HG03060 (cell line): ENCODE results near the gene ATP4A.
"Not testable (repeated sequence)": the region's sequence is repeated elsewhere in the genome, so short reads cannot be mapped to it uniquely, and the experiment has no call there.

ENCODE experiments used
- ATAC-seq: cut with Tn5 transposase; IDR thresholded peaks from one replicate; pipeline ENCODE4 v1.9.1; 2021; ENCODE audit warnings: low read depth, moderate number of reproducible peaks; ENCODE audit not compliant: unreplicated experiment

ATP4A gene

DNA sequence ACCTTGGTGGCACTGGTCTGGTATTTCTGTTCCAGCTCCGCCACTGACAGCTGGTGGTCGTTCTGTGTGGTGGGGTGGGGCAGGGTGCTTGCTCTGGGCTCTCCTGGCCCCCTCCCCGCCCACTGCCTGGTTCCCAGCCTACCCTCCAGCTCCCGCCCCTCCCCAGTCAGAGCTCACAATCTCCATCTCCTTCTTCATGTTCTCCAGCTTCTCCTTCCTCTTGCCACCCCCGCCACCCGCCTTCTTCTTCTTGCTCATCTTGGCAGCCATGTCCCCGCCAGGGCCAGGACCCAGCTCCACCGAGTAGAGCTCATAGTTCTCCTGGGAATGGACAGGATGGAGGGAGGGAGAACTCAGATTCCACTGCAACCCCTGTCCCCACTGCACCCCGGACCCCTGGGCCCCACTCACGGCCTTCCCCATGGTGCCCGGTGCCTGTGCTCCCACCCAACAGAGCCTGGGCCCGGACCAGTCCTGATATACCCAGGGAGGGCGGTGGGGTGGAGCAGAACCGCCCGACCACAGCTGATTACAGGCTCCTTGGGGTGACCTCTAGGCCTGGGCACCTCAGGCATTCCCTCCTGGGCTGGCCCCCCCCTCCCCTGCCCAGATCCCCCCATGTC is at the start of gene ATP4A:
ATP4A (minus strand) TSS at position 452 of the 623 bp plus-strand sequence; CDS start at position 423, 29 bp downstream.
- no peak for ATAC-seq

DNA sequence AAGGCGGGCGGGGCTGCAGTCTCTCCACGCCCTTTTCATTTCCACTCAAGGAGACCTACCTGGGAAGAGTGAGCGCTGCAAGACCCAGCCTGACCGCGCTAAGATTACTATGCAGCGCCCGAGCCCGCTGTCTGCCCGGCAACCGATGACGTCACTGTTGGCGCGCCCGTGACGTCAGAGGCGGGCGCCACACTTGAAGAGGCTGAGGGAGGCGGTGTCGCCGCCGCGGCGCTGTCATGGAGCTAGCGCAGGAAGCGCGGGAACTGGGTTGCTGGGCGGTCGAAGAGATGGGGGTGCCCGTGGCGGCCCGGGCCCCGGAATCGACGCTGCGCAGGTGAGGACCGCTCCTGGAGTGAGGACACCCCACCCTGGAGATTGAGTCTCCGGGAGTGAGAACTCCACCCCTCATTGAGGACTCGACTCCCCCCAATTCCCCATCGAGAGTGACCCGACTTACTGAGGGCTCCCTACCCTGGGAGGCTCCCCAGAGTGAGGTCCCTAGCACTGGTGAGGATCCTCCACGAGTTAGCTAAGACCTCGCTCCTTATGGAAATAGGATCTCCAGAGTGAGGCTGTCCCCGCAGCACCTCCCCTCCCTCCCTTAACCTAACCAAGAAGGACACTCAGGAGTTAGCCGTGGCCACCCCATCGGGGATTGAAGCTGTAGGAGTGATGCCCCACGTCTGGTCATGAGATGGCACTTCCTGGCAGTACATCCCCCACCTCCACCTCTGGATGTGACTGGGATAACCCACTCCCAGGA is 49.3 kb upstream of the ATP4A start, which contains the start of gene HAUS5:
HAUS5 (plus strand) TSS at position 177 of the 763 bp plus-strand sequence; CDS start at position 237, 60 bp downstream.
- peak; percentile 71 for ATAC-seq

DNA sequence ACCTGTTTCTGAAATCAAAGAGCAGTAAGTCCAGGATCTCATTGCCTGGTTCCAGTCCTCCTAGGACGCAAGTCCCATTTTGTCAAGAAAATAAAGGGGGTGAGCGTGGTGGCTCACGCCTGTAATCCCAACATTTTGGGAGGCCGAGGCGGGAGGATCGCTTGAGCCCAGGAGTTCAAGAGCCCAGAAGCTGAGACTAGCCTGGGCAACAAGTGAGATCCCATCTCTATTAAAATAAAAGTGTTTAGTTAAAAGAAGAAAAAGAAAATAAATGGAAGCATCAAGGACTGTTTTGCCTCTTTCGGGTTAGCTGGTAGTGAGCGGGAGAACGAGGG is 48.7 kb upstream of the ATP4A start:
- ATAC-seq: no peak

DNA sequence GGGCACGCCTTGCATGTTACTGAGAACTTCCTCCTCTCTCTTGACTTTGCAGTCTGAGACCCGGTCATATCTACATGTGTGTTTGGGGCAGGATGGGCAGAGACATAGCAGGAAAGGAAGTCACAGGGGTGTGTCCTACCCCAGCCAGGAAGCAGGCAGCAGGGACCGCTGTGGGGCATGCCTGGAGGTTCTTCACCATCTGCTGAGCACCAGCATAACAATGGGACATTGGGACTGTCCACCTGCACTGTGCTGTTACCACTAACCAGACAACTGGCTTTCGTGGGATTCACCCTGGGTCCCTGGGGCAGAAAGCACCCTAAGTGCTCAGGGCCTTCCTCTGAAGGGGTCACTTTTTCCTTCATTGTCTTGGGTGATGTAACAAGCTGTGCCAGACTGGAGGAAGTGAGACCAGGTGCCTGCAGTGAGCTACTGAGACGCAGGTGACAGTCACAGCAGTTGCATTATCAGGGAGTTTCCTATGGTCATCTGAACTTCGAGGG is 46.4 kb upstream of the ATP4A start:
- no peak for ATAC-seq

DNA sequence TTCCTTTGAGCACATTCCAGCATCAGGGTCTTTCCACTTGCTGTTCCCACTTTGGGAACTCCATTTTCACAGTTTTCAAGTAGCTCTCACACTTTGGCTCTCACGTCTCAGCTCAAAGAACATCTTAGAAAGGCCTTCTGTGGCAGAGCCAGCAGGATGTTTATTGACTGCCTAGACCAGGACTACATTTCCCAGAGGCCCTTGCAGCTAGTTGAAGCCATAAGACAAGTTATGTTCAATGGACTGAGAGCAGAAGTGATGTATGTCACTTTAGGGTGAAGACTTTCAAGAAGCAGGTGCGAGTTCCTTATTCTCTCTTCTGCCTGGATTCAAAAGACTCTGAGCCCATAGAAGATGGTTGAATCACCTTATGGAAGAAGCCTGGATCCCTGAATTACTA is 44.8 kb upstream of the ATP4A start:
- no peak for ATAC-seq

DNA sequence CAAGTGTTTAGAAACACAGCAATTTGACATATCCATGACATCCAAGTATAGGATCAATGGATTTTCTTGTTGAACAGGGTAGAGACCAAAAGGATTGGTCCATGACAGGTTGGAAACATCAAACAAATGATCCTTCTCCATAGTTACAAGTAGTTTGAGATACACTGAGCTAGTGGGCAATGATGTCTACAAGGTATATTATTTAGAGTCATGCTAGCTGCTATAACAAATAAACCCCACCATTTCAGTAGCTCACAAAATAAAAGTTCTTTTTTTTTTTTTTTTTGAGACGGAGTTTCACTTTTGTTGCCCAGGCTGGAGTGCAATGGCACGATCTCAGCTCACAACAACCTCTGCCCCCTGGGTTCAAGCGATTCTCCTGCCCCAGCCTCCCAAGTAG is 44.2 kb upstream of the ATP4A start:
- no peak for ATAC-seq

DNA sequence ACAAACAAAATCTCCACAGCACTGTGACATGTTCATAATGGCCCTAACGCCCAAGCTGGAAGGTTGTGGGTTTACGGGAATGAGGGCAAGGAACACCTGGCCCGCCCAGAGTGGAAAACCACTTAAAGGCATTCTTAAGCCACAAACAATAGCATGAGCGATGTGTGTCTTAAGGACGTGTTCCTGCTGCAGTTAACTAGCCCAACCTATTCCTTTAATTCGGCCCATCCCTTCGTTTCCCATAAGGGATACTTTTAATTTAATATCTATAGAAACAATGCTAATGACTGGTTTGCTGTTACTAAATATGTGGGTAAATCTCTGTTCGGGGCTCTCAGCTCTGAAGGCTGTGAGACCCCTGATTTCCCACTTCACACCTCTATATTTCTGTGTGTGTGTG is 43.7 kb upstream of the ATP4A start:
- ATAC-seq: not testable (repeated sequence)

DNA sequence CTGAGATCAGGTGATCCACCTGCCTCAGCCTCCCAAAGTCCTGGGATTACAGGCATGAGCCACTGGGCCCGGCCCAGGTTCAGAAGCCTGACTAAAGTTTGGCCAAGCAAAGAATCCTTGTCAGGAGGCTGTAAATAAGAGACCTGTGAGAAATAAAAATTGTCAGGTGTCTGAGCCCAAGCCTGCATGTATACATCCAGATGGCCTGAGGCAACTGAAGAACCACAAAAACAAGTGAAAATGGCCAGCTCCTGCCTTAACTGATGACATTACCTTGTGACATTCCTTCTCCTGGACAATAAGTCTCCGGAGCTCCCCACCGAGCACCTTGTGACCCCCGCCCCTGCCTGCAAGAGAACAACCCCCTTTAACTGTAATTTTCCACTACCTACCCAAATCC is 41.0 kb upstream of the ATP4A start:
- ATAC-seq: not testable (repeated sequence)

DNA sequence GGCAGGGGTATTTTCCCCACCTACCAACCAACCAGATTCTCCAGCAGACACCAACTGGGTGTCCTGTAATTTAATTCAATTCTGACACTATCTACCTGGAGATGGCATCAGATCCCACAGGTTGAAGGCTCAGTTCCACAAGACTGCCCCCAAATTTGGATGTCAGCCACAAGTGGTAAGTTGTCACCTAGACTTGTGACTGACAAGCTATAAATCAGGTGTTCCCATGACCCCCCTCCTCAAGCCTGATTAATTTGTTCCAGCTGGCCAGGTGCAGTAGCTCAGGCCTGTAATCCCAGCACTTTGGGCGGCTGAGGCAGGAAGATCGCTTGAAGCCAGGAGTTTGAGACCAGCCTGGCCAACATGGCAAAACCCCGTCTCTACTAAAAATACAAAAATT is 38.5 kb upstream of the ATP4A start:
- no peak for ATAC-seq

DNA sequence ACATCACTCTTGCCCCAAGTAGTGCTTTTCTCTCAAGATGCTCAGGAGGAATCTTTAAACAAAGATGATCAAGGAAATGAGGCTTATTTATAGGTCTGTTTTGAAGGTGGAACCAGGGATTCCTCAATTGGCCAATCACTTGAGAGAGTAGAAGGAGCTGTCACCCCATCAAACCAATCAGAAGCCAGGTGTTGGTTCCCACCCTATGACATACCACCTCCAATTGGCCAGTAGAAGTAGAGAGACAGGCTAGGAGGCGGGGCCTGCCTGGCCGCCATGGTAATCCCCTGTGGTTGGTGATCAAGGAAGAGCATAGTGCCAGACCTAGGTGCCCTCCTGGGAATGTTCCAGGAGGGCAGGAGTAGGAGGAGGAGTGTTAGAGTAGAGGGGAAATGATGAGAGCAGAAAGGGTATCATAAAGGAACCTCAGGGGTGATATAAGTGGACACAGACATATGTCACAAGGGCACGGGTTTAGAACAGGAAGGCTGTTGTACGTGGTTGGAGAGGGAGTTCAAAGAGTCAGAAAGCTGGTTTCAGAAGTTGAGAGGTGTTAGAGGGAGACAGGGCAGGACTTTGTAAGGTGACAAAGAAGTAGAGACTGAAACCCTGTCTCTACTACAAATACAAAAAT is 33.0 kb upstream of the ATP4A start:
- no peak for ATAC-seq

DNA sequence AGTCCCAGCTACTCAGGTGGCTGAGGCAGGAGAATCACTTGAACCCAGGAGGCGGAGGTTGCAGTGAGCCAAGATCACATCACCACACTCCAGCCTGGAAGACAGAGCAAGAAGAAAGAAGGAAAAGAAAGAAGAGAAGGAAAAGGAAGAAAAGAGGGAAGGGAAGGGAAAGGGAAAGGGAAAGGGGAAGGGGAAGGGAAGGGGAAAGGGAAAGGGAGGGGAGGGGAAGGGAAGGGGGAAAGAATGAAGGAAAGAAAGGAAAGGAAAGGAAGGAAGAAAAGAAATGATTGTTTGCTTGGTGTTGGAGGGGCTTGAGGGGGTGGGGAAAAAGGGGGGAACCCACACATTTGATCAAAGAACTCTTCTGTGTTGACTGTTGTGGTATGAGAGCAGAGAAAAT is 32.5 kb upstream of the ATP4A start:
- ATAC-seq: no peak

DNA sequence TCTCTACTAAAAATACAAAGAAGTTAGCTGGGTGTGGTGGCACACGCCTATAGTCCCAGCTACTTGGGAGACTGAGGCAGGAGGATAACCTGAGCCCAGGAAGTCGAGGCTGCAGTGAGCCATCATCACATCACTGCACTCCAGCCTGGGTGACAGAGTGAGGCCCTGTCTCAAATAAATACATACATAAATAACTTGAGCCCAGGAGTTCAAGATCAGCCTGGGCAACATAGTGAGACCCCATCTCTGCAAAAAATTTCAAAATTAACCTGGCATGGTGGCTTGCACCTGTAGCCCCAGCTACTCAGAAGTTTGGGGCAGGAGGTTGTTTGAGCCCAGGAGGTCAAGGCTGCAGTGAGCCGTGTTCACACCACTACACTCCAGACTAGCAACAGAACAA is 31.6 kb upstream of the ATP4A start:
- ATAC-seq: not testable (repeated sequence)

DNA sequence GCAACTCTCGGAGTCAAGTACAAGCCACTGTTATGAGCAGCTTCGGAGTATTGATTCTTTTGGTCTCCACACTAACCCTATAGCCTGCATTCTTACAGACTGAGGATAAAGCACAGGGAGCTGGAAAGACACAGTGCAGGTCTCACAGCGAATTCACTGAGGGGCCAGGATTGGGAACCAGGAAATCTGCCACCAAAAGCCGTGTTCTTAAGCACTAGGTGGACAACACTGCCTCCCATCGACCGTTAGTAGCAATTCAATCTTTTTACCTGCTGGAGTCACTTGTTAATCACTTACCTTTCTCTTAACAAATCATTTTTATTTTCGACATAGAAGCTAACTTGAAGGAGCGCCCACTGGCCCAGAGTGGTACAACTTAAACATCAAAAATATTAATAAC is 28.8 kb upstream of the ATP4A start:
- ATAC-seq: no peak

DNA sequence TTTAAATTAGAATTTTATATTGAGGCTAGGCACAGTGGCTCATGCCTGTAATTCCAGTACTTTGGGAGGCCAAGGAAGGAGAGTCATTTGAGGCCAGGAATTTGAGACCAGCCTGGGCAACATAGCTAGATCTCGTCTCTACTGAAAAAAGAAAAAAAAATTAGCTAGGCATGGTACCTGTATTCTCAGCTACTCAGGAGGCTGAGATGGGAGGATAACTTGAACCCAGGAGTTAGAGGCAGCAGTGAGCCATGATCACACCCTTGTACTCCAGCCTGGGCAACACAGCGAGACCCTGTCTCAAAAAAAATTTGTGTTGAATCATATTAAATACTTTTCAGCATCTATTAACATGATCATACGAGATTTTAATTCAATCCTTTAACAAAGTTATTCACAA is 27.4 kb upstream of the ATP4A start:
- ATAC-seq: no peak

DNA sequence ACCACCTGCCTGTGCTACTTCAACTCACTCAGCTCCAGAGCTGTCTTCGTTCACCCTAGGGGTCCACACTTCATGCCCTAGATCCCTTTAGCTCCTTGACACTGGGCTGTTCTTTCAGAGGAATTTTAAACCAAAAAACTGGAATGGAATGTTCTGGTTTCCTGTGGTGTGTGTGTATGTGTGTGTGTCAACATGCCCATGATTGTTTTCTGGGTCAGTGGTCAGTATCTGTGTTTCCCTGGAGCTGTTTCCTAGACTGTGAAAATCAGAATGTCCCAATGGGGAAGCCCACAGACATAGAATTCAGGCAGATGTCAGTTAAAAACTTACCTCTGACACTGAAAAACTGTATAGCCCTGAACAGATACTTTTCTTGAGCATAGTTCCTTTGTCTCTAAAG is 23.9 kb upstream of the ATP4A start:
- ATAC-seq: no peak

DNA sequence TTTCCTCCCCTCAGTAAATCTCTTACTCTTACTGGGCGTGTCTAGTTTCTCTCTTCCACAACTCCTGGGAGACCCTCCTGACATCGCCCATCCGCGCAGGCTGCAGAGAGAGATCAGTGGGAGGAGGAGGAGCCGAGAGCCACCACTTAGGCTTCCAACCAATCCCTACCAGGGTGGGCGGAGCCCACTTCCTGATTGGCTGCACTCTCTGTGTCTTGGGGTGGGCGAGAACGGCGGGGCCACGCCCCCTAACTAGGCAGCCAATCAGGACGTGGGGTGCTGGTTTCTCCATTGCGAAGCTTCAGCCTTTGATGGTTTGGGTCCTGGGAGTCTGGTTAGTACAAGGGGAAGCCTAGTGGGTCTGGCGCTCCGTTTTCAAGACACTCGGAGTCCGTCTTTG is 22.4 kb upstream of the ATP4A start, which contains the start of gene PMIS2:
PMIS2 (plus strand) TSS at position 326 of the 400 bp plus-strand sequence. CDS start 87 bp downstream, outside the sequence.
- ATAC-seq: no peak

DNA sequence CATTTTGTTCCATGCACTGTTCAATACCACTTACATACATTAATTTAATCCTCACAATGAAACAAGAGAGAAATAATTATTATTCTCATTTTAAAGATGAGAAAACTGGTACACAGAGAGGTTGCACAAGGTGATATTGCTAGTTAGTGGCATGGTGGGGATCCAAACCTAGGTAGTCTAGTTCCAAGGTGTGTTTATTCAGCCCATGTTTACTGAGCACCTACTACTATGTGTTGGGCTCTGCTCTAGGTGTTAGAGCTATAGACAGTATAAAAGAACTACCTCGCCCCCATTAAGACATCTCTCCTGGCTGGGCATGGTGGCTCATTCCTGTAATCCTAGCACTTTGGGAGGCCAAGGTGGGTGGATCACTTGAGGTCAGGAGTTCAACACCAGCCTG is 19.3 kb upstream of the ATP4A start:
- no peak for ATAC-seq

DNA sequence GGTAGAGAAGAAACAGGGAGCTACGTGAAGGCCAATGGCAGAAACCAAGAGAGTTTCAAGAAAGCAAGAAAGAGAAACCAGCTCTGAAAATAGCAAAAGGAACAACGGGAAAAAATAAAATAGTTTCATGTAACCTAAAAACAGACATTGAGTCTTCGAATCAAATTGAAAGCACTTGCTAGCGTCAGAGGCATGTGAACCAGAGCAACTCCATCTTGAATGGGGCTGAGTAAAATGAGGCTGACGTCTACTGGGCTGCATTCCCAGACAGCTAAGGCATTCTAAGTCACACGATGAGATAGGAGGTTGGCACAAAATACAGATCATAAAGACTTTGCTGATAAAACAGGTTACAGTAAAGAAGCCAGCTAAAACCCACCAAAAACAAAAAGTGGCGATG is 15.2 kb upstream of the ATP4A start:
- ATAC-seq: no peak

DNA sequence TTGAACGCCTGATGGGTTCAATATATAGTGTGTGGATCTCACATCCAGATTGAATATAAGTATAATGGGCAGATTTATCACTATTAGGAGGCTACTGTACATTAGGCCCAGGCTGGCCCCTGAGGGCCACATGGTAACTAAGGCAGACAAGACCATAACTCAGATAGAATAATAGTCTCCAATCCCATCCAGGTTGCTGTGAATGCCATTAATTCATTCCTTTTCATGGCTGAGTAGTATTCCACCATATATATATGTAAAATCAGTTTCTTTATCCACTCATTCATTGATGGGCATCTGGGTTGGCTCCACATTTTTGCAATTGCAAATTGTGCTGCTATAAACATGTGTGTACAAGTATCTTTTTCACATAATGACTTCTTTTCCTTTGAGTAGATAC is 14.5 kb upstream of the ATP4A start:
- ATAC-seq: no peak

DNA sequence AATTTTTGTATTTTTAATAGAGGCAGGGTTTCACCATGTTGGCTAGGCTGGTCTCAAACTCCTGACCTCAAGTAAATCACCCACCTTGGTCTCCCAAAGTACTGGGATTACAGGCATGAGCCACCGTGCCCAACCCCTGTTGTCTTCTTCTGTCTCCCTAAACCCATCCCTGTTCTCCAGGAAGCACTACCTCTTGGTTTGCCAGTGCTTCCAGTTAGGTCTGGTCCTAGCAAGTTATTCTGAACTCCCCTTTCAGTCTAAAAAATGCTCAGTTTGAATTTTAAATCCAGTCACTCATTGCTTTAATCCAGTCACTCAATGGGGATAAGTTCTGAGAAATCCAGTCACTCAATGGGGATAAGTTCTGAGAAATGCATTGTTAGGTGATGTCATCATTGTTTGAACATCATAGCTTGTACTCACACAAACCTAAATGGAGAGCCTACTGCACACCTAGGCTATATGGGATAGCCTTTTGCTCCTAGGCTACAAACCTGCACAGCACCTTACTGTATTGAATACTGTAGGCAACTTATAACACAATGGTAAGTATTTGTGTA is 8.0 kb upstream of the ATP4A start:
- no peak for ATAC-seq

DNA sequence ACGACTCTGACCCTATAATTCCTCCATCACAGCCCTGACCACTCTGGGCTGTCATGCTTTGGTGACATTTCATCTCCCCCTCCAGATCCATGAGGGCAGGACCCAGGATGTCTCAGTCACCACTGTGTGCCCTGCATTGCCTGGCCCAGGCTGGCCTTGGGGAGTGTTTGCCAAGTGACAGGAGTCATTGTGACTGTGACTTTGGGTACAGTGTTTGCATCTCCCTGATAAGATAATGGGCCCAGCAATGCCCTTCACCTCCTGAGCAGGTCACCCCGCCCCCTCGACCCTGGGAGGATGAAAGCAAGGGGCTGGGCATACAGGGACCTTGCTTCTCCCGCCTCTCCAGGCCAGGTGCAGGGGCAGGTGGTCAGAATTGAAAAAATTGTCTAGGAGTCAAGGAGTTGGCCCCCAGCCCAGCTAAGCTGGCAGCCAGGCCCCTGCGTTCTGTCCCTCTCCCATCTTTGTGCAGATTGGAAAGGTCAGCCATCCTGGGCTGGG is 5.9 kb upstream of the ATP4A start:
- ATAC-seq: no peak
